Body of pancreas (tissue), 4 donors: ENCODE data around the gene ATXN1. TPM values are rescaled to one million over a fixed set of nuclear protein-coding genes. Genes with fewer than 3 reads are reported as not detected.

Source experiments
- ATAC-seq: fragments of 150-250 bp; one replicate; pipeline ENCODE4 v1.9.1; 2016
- DNase-seq, 4 donors: peaks; one replicate each; pipeline ENCODE4 v3.0.0-alpha.2; 2019
- H3K27ac ChIP-seq, 4 donors: fragments of 200-600 bp; sonication (generic); 1 replicate in 3 of 4; 2 replicates in 1 of 4; pipeline versions ENCODE4 v1.5.1 to v1.6.1; 2016 to 2019; ENCODE audit warnings: mild to moderate bottlenecking in 1 of 4, mixed read lengths in 1 of 4, moderate library complexity in 1 of 4
- H3K27me3 ChIP-seq, 2 donors: fragments of 200-600 bp; sonication (generic); one replicate each; pipeline ENCODE4 v1.6.0; 2016; ENCODE audit warnings: mild to moderate bottlenecking in 1 of 2
- H3K36me3 ChIP-seq, 2 donors: fragments of 200-600 bp; sonication (generic); replicated peaks in 1 of 2; 2 replicates each; pipeline ENCODE4 v1.5.1; 2016; ENCODE audit warnings: low read depth in 2 of 2; ENCODE audit not compliant: insufficient read depth in 1 of 2
- H3K4me1 ChIP-seq: fragments of 200-600 bp; sonication (generic); one replicate; pipeline ENCODE4 v1.6.0; 2016
- H3K4me3 ChIP-seq, 2 donors: fragments of 200-600 bp; sonication (generic); 1 replicate in 1 of 2; 2 replicates in 1 of 2; pipeline ENCODE4 v1.5.1; 2016 to 2019
- H3K9me3 ChIP-seq, 3 donors: fragments of 200-600 bp; sonication (generic); 1 replicate in 2 of 3; 2 replicates in 1 of 3; pipeline ENCODE4 v1.5.1; 2016
- CTCF ChIP-seq, 7 experiments: fragments of 450-650 bp in 4 of 7; fragments of 200-600 bp in 3 of 7; sonication (generic) in 3 of 7; IDR thresholded peaks; one replicate each; pipeline ENCODE4 v1.5.1; 2016 to 2019; ENCODE audit warnings: antibody characterized with exemption in 7 of 7
- POLR2A ChIP-seq, 3 donors: fragments of 450-650 bp; IDR thresholded peaks; one replicate each; pipeline ENCODE4 v1.6.1; 2016; ENCODE audit warnings: antibody characterized with exemption in 3 of 3, mild to moderate bottlenecking in 2 of 3
- WGBS, 2 donors: methylation state at CpG; one replicate each; pipeline ENCODE4 v1.1.5; 2017; 5-methylcytosine and 5-hydroxymethylcytosine counted together
- intact Hi-C: fragments of 100-400 bp; cut with DNase I; formaldehyde crosslinking; loops from one replicate; pipeline ENCODE4 v1.15.1; 2023
- total RNA-seq, 2 donors: library from RNA; depleted of rRNA; stranded (reverse); fragments of >200 nt; gene quantifications; one replicate each; pipeline ENCODE4 v1.1.0, GENCODE V29; 2016

The ATXN1 gene
- total RNA-seq, 2 donors from 2014 or later, result 24.6 to 24.7 TPM

DNA sequence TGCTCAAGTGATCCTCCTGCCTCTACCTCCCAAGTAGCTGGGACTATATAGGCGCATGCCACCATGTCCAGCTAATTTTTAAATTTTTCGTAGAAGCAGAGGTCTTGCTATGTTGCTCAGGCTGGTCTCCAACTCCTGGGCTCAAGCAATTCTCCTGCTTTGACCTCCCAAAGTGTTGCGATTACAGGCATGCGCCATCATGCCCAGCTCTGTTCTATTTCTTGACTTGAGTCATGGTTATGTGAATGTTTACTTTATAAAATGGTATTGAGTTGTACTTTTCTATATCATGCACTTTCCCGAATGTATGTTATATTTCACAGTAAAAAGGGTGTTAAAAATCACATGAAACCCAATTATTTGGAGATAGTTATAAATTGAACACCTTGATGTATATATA, 17.3 kb upstream of the ATXN1 start:
- no peak overlapping the region for H3K27ac ChIP-seq
- DNase-seq (no peak), ATAC-seq (no peak)
- H3K4me1 ChIP-seq, result no peaks in the 10 kb centered on the region
- H3K4me3 ChIP-seq, result no peak overlapping the region
- no peaks in the 10 kb centered on the region for H3K9me3 ChIP-seq
- intact Hi-C loops, result no loop called here
- 89 to 92% methylated on average over 5 of the region's 5 CpGs for WGBS, 2 donors
- H3K36me3 ChIP-seq, result no peaks in the 10 kb centered on the region
- TF ChIP-seq CTCF (IDR thresholded peaks at IDR 0.05), result no peak
- TF ChIP-seq POLR2A (IDR thresholded peaks at IDR 0.05), result no peak
- H3K27me3 ChIP-seq, result no peaks in the 10 kb centered on the region

GRCh38 chr6:16777794-16778193, 16.5 kb upstream of the ATXN1 start:
- H3K27ac ChIP-seq, result no peak overlapping the region
- no peaks in the 10 kb centered on the region for H3K27me3 ChIP-seq
- DNase-seq, result no peak
- no peaks in the 10 kb centered on the region for H3K9me3 ChIP-seq
- TF ChIP-seq POLR2A (IDR thresholded peaks at IDR 0.05) (no peak), CTCF (IDR thresholded peaks at IDR 0.05) (no peak)
- no peaks in the 10 kb centered on the region for H3K4me1 ChIP-seq
- H3K36me3 ChIP-seq, result no peaks in the 10 kb centered on the region
- ATAC-seq, result no peak
- 88 to 91% methylated on average over 5 of the region's 5 CpGs for WGBS, 2 donors
- no peak overlapping the region for H3K4me3 ChIP-seq
- intact Hi-C loops, result no loop called here

GRCh38 chr6:16776394-16777017, 15.2 kb upstream of the ATXN1 start:
- TF ChIP-seq CTCF (IDR thresholded peaks at IDR 0.05) (peak in 2 of 7 experiments; percentile 1 to 12), POLR2A (IDR thresholded peaks at IDR 0.05) (no peak)
- H3K27ac ChIP-seq, result no peak overlapping the region
- no peaks in the 10 kb centered on the region for H3K27me3 ChIP-seq
- no peaks in the 10 kb centered on the region for H3K4me1 ChIP-seq
- no peaks in the 10 kb centered on the region for H3K9me3 ChIP-seq
- 42 to 47% methylated on average over 4 of the region's 4 CpGs for WGBS, 2 donors
- intact Hi-C loops, result no loop called here
- DNase-seq, result peak in 1 of 4 donors; percentile 24
- H3K4me3 ChIP-seq, result no peak overlapping the region
- no peak for ATAC-seq
- H3K36me3 ChIP-seq, result no peaks in the 10 kb centered on the region

- no peak for DNase-seq
- intact Hi-C loops, result no loop called here
These were observed 13.2 kb upstream of the ATXN1 start for GRCh38 chr6:16774437-16774836.

More at GRCh38 chr6:16774437-16774836, 13.2 kb upstream of the ATXN1 start:
- ATAC-seq, result no peak
- Histone ChIP-seq H3K36me3 (no peaks in the 10 kb centered on the region), H3K4me1 (peaks cover 11% of the 10 kb centered on the region), H3K4me3 (no peak overlapping the region), H3K27me3 (no peaks in the 10 kb centered on the region), H3K27ac (no peak overlapping the region), H3K9me3 (no peaks in the 10 kb centered on the region)
- 100% methylated on average over 1 of the region's 1 CpG for WGBS, 2 donors
- TF ChIP-seq CTCF (IDR thresholded peaks at IDR 0.05) (no peak), POLR2A (IDR thresholded peaks at IDR 0.05) (no peak)
